CD14-positive monocyte (primary cell): ENCODE data around the gene MBD3. TPM values are rescaled to one million over a fixed set of nuclear protein-coding genes. Genes with fewer than 3 reads are reported as not detected.

Experiments
- DNase-seq, 3 donors: peaks; one replicate each; pipeline ENCODE4 v3.0.0-alpha.2; 2011 to 2022
- H2AFZ ChIP-seq: 2 replicates; pipeline ENCODE4 v1.6.0; 2012; ENCODE audit warnings: mild to moderate bottlenecking, low read depth, low read length, inconsistent platforms; ENCODE audit not compliant: insufficient read depth, poor library complexity, severe bottlenecking
- H3K27ac ChIP-seq, 2 donors: 1 replicate in 1 of 2; 2 replicates in 1 of 2; pipeline ENCODE4 v1.5.1; 2012 to 2013; ENCODE audit warnings: low read length in 2 of 2, control low read depth in 1 of 2, inconsistent platforms in 1 of 2, low read depth in 1 of 2, mild to moderate bottlenecking in 1 of 2
- H3K27me3 ChIP-seq, 2 donors: one replicate each; pipeline versions ENCODE4 v1.6.0 to v1.6.1; 2011 to 2013; ENCODE audit warnings: low read length in 2 of 2; ENCODE audit not compliant: control insufficient read depth in 2 of 2, insufficient read depth in 2 of 2
- H3K36me3 ChIP-seq, 2 donors: replicated peaks in 1 of 2; 1 replicate in 1 of 2; 2 replicates in 1 of 2; pipeline versions ENCODE4 v1.5.1 to v1.6.1; 2012 to 2013; ENCODE audit warnings: low read length in 2 of 2, control low read depth in 1 of 2, inconsistent platforms in 1 of 2, mild to moderate bottlenecking in 1 of 2; ENCODE audit not compliant: insufficient read depth in 2 of 2, control insufficient read depth in 1 of 2
- H3K4me1 ChIP-seq, 2 donors: 1 replicate in 1 of 2; 2 replicates in 1 of 2; pipeline versions ENCODE4 v1.5.1 to v1.6.1; 2012 to 2013; ENCODE audit warnings: low read length in 2 of 2, control low read depth in 1 of 2, inconsistent platforms in 1 of 2, mild to moderate bottlenecking in 1 of 2, moderate library complexity in 1 of 2; ENCODE audit not compliant: insufficient read depth in 2 of 2, control insufficient read depth in 1 of 2
- H3K4me2 ChIP-seq: replicated peaks from 2 replicates; pipeline ENCODE3; 2012; ENCODE audit warnings: low read length, moderate library complexity, mild to moderate bottlenecking; ENCODE audit not compliant: poor library complexity, severe bottlenecking; ENCODE audit errors: extremely low read depth
- H3K4me3 ChIP-seq, 3 experiments: fragments of 200-600 bp in 1 of 3; sonication (generic) in 1 of 3; replicated peaks in 1 of 3; 1 replicate in 2 of 3; 2 replicates in 1 of 3; pipeline ENCODE4 v1.5.1; 2011 to 2013; ENCODE audit warnings: low read length in 3 of 3, mild to moderate bottlenecking in 3 of 3, control low read depth in 2 of 3, low read depth in 2 of 3, inconsistent platforms in 1 of 3, moderate library complexity in 1 of 3
- H3K79me2 ChIP-seq: 2 replicates; pipeline ENCODE4 v1.6.0; 2012; ENCODE audit warnings: mild to moderate bottlenecking, control low read depth, inconsistent platforms, low read length, moderate library complexity; ENCODE audit not compliant: insufficient read depth
- H3K9ac ChIP-seq: 2 replicates; pipeline ENCODE4 v1.6.0; 2017; ENCODE audit warnings: low read length, mild to moderate bottlenecking; ENCODE audit not compliant: insufficient read depth, poor library complexity, severe bottlenecking
- H3K9me3 ChIP-seq, 2 donors: replicated peaks in 1 of 2; 1 replicate in 1 of 2; 2 replicates in 1 of 2; pipeline versions ENCODE4 v1.5.1 to v1.6.1; 2012 to 2013; ENCODE audit warnings: low read length in 2 of 2, control low read depth in 1 of 2; ENCODE audit not compliant: control insufficient read depth in 1 of 2, insufficient read depth in 1 of 2
- H4K20me1 ChIP-seq: 2 replicates; pipeline ENCODE4 v1.6.0; 2012; ENCODE audit warnings: mild to moderate bottlenecking, low read length, control low read depth, moderate library complexity; ENCODE audit not compliant: insufficient read depth
- H3K27ac Mint-ChIP-seq, 7 donors: one replicate each; pipeline ENCODE4 v1.8.0; 2020; ENCODE audit warnings: mild to moderate bottlenecking in 7 of 7, mixed read lengths in 7 of 7, moderate library complexity in 6 of 7, inconsistent platforms in 2 of 7
- H3K27me3 Mint-ChIP-seq, 3 donors: one replicate each; pipeline ENCODE4 v1.8.0; 2021 to 2022; ENCODE audit warnings: low read depth in 3 of 3, mild to moderate bottlenecking in 3 of 3, mixed read lengths in 3 of 3, moderate library complexity in 3 of 3, inconsistent platforms in 1 of 3
- H3K36me3 Mint-ChIP-seq, 2 donors: one replicate each; pipeline ENCODE4 v1.8.0; 2020; ENCODE audit warnings: mixed read lengths in 2 of 2, inconsistent platforms in 1 of 2, mild to moderate bottlenecking in 1 of 2
- H3K4me1 Mint-ChIP-seq: one replicate; pipeline ENCODE4 v1.8.0; 2020; ENCODE audit warnings: mild to moderate bottlenecking, mixed read lengths
- H3K4me3 Mint-ChIP-seq, 2 donors: one replicate each; pipeline ENCODE4 v1.8.0; 2020; ENCODE audit warnings: mild to moderate bottlenecking in 2 of 2, mixed read lengths in 2 of 2, moderate library complexity in 1 of 2
- H3K9me3 Mint-ChIP-seq, 7 donors: one replicate each; pipeline ENCODE4 v1.8.0; 2020 to 2022; ENCODE audit warnings: mixed read lengths in 7 of 7, mild to moderate bottlenecking in 6 of 7, moderate library complexity in 6 of 7, inconsistent platforms in 2 of 7
- CTCF ChIP-seq: fragments of 200-600 bp; IDR thresholded peaks from one replicate; pipeline ENCODE4 v1.8.0; 2022; ENCODE audit warnings: antibody characterized with exemption, mild to moderate bottlenecking
- WGBS: methylation state at CpG from one replicate; pipeline ENCODE4 v1.1.5; 2013; ENCODE audit warnings: missing lambda C conversion rate; ENCODE audit not compliant: insufficient coverage; 5-methylcytosine and 5-hydroxymethylcytosine counted together
- intact Hi-C, 2 donors: fragments of 100-400 bp; cut with micrococcal nuclease; formaldehyde crosslinking; loops; one replicate each; pipeline versions ENCODE4 v1.15.0 to v1.15.1; 2023
- polyA plus RNA-seq, 3 donors: library from polyadenylated mRNA; depleted of rRNA in 1 of 3; unstranded in 2 of 3; stranded (reverse) in 1 of 3; fragments of 300-500 nt in 2 of 3; fragments of >200 nt in 1 of 3; fragmentation: Illumina TruSeq in 2 of 3; gene quantifications; 1 replicate in 2 of 3; 2 replicates in 1 of 3; pipeline ENCODE4 v1.2.3, GENCODE V29; 2012 to 2021

MBD3 gene
- polyA plus RNA-seq, 3 donors, result 2.6 to 35.3 (median 4.9) TPM

GRCh38 chr19:1571358-1571757, 21.3 kb downstream of the MBD3 start:
- Histone ChIP-seq H3K4me3 (no peak overlapping the region), H3K27ac (no peak overlapping the region), H3K79me2 (no peaks in the 10 kb centered on the region), H3K9ac (no peak overlapping the region), H4K20me1 (no peaks in the 10 kb centered on the region), H3K4me2 (no peak overlapping the region), H3K4me1 (peaks cover 7 to 15% of the 10 kb centered on the region in 2 donors), H2AFZ (no peak overlapping the region), H3K36me3 (no peaks in the 10 kb centered on the region), H3K27me3 (peaks cover 3 to 18% of the 10 kb centered on the region in 2 donors), H3K9me3 (no peaks in the 10 kb centered on the region)
- Mint-ChIP-seq H3K27ac (no peak overlapping the region), H3K27me3 (peaks cover 13 to 45% (median 22%) of the 10 kb centered on the region in 3 donors), H3K4me1 (peaks cover 3% of the 10 kb centered on the region), H3K4me3 (no peak overlapping the region), H3K9me3 (peaks cover 0 to 3% (median 0%) of the 10 kb centered on the region in 7 donors), H3K36me3 (peaks cover under 1% of the 10 kb centered on the region in 2 donors)
- intact Hi-C loops, result no loop called here
- 91% methylated on average over 10 of the region's 12 CpGs for WGBS
- TF ChIP-seq CTCF, result no peak
- DNase-seq, result no peak

- Mint-ChIP-seq H3K4me3 (no peak overlapping the region), H3K9me3 (peaks cover 0 to 3% (median 0%) of the 10 kb centered on the region in 7 donors), H3K27ac (no peak overlapping the region), H3K27me3 (peaks cover 13 to 51% (median 25%) of the 10 kb centered on the region in 3 donors), H3K4me1 (peaks cover 3% of the 10 kb centered on the region), H3K36me3 (no peaks in the 10 kb centered on the region)
- Histone ChIP-seq H2AFZ (no peak overlapping the region), H3K9ac (no peak overlapping the region), H3K9me3 (no peaks in the 10 kb centered on the region), H3K36me3 (no peaks in the 10 kb centered on the region), H4K20me1 (no peaks in the 10 kb centered on the region), H3K79me2 (no peaks in the 10 kb centered on the region), H3K4me3 (no peak overlapping the region), H3K27ac (no peak overlapping the region), H3K4me2 (no peak overlapping the region), H3K27me3 (peaks cover 3 to 23% of the 10 kb centered on the region in 2 donors), H3K4me1 (peaks cover 7 to 15% of the 10 kb centered on the region in 2 donors)
- no peak for TF ChIP-seq CTCF
- intact Hi-C loops, result no loop called here
- 98% methylated on average over 6 of the region's 13 CpGs for WGBS
- DNase-seq, result no peak
Observed at GRCh38 chr19:1570836-1571235, 21.8 kb downstream of the MBD3 start.
